ENCODE measurements around the gene ZNF557.
A peak's percentile ranks its signal among the peaks of the same experiment; 100 is the strongest.

ZNF557 gene

DNA sequence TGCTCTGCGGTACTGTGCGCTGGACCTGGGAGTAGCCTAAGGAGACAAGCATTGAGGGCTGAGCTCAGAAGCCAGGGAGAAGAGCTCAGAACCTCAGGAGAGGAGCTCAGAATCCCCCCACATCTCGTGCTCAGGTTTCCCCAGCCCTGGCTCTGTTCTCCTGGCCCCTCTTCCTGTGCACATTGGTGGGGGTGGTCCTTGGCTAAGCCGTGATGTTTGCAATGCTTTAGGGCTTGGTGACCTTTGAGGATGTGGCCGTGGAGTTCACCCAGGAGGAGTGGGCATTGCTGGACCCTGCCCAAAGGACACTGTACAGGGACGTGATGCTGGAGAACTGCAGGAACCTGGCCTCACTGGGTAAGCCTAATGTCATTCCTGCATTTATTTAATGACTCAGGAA lies 6.6 kb downstream of the ZNF557 start:
- no peak for DNase-seq

- no peak for DNase-seq
Observed at GRCh38 chr19:7078008-7078407, 8.5 kb downstream of the ZNF557 start.

GRCh38 chr19:7083076-7083956 lies 13.8 kb downstream of the ZNF557 start:
- no peak for DNase-seq

GRCh38 chr19:7088999-7089398 lies 19.5 kb downstream of the ZNF557 start:
- no peak for DNase-seq

DNA sequence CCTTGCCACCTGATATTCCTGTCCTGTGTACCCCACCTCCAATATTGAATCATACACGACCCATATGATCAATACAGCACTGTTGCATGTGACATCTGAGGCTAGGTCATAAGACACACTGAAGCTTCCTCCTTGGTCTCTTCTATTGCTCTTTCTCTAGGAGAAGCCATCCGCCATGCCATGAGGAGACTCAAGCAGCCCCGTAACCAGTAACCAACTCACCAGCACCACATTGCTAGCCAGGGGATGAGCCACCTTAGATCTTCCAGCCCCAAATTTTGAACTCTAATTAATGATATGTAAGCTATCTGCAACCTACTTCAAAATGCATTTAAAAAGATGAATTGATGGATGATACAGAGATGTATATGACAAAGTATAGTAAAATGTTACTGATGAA lies 28.6 kb downstream of the ZNF557 start:
- no peak for DNase-seq

DNA sequence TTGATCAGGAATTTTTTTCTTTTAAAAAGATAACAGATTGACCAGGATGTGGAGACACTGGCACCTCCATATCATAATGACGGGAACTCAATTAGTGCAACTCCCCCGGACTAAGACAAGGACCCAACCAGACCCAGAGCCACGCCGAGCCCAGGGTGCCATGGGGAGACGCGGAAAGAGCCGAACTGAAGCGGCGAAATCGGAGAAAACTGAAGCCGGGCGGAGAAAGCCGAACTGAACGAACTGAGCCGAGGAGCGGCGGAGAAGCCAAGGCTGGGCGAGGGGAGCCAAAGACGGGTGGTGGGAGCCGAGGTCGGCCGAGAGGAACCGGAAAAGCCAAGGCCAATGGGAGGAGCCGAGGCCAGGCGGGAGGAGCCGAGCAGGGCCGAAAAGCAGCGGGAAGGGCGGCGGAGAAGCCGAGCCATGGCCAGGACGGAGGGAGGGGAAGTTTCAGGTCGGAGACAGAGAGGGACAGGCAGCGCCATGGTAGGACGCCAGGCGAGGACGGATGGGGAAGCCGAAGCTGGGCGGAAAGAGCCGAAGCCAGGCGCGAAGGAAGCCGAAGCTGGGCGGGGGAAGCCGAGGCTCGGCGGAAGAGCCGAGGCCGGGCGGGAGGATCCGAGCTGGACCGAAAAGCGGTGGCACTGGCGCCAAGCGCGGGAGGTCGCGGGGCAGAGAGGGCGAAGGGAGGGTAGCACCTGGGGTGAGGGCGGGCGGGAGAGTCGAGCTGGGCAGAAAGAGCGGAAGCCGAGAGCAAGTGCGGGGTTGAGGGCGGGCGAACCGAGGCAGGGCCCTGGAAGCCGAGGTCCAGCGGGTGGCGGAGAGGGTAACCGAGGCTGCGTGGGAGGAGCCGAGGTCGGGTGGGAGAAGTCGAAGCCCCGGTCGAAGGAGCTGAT lies 29.4 kb downstream of the ZNF557 start:
- peak; percentile 93 for DNase-seq

DNA sequence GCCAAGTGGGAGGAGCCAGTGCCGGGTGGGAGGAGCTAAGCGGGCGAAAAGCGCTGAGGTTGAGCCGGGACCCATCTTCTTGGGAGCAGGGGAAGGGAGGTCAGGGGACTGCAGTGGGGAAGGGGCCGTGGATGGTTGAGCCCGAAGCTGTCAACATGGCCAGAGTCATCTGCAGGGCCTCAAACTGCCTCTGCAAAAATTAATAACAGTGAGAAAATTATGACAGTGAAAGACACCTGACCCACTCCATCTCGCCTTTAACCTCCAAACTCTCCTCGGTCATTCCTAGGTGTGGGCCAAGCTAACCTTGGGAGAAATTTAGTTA lies 30.1 kb downstream of the ZNF557 start:
- DNase-seq = no peak

- no peak for DNase-seq
Observed at GRCh38 chr19:7101498-7102253, 32.2 kb downstream of the ZNF557 start.

DNA sequence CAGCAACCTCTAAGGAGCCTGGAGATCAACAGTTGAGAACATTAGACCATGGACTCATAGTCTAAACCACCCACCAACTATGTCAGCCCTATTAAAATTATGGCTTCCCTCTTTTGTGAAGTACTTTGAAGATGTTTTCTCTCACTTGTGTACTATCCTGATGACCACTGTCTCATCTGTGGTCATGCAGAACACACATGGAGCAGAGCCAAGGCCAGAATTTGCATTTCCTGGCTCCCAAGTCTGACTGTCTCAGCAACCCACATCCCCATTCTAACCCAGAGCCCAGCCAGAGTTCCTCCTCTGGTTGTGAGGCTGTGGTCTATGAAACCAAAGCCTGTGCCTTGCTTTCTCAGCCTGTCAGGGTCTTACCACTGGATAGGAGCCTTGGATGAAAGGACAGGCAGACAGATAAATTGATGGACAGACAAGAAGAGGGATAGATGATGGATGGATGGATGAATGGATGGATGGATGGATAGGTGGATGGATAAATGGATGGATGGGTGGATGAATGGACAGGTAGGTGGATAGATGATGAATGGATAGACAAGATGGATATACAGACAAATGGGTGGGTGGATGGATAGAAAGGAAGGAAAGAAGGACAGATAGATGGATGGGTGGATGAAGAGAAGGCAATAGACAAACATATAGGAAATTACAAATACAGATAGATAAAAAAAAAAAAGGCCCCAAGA lies 35.4 kb downstream of the ZNF557 start:
- peak; percentile 15 for DNase-seq

DNA sequence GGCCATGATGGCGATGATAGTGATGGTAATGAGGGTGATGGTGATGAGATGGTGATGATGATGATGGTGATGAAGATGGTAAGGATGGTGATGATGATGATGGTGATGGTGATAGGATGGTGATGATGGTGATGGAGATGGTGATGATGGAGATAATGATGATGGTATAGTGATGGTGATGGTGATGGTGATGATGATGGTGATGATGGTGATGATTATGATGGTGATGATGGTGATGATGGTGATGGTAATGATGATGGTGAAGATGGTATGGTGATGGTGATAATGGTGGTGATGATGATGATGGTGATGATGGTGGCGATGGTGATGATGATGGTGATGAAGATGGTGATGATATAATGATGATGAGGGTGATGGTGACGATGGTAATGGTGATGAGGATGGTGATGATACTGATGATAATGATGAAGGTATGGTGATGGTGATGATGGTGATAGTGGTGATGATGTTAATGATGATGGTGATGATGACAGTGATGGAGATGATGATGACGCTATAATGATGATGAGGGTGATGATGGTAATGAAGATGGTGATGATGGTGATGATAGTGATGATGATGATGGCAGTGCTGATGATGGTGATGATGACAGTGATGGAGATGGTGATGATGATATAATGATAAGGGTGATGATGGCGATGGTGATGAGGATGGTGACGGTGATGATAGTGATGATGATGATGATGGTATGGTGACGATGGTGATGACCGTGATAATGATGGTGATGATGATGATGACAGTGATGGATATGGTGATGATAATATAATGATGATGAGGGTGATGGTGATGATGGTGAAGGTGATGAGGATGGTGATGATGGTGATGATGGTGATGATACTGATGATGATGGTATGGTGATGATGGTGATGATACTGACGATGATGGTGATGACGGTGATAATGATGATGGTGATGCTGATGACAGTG lies 37.5 kb downstream of the ZNF557 start:
- no peak for DNase-seq

DNA sequence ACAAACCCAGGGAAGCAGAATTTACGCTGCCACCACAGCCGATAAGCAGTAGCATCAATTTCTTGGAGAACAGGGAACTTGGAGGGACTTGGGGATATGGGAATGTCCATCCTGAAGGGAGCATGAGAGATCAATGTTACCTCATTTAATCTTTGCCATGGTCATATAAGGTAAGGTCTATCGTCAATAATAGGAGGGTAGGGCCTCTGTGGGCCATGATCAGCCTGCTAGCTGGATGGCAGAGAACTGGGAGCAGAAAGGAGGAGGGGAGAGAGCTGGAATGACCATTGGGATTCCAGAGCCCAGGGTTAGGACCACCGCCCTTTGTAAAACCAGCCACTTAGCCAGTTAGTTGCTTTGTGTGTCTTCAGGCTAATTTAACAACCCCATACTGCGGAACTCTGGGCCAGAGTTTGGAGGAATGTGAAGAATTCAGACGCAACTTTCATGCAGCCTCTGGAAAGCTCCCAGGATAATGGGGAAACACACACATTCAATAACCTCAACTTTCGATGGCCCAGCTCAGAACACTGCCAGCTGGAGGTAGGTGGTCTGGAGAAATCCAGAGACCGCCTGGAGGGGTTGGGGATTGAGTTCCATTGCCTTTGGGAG lies 40.3 kb downstream of the ZNF557 start:
- no peak for DNase-seq

GRCh38 chr19:7112675-7113074 lies 43.2 kb downstream of the ZNF557 start:
- no peak for DNase-seq

GRCh38 chr19:7113233-7113632 lies 43.7 kb downstream of the ZNF557 start:
- no peak for DNase-seq

DNA sequence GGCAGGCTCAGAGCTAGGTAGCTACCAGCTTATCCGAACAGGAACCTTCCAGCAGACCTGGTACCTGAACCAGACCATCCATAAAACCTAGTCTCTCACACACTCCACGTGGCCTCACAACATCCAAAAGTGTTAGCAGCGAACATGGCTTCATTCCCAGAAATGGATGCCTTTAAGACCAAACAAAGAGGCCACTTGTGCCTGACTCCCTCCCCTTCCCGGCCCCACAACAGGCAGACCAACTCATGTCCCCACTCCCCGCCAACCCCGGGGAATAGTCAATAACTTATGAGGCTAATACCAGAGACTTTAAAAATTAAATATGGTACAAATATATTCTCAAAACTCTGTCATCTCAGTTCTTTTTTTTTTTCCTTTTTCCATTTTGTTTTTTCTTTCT lies 46.2 kb downstream of the ZNF557 start:
- DNase-seq = peak; percentile 76

DNA sequence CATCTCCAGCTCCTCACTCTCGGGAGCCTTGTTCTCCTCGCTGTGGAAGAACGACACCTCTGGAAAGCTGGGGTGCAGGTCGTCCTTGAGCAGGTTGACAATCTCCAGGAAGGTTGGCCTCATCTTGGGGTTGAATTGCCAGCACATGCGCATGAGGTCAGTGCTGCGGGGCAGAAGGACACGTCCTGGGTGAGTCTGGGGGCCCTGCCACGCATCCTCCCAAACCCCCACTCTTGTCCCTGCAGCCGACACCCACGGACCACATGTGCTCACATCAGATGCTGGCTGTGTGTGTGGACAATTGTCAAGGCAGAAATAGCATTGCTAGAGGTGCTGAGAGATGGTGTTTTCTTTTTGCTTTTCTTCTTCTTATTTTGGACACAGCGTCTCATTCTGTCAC lies 47.7 kb downstream of the ZNF557 start:
- no peak for DNase-seq

DNA sequence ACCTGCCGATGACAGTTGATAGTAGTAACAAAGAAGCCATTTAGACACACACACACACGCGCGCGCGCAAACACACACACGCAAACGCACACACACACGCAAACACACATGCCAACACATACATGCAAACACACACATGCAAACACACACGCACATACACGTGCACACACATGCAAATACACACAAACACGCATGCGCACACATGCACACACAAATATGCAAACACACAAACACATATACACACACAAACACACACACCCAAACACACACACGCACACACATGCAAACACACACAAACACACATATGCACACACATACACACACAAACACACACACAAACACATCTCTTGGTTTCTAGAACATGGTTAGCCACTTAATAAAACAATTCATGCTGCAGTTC lies 50.1 kb downstream of the ZNF557 start:
- DNase-seq = no peak

DNA sequence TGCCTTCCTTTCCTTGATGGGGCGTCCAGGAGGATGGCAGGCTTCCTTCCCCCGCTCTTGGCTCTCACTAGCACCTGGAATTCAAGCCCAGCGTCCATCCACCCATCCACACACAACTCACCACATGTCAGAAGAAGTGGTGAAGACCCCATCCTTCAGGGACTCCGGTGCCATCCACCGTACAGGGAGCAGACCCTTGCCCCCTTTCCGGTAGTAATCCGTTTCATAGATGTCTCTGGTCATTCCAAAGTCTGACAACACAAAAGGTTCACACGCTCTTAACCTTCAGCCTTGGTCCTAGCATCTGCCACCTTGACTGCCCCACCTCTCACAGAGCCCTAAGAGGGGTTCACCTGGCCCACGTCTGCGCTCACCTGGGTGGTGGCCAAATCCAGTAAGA lies 51.0 kb downstream of the ZNF557 start:
- no peak for DNase-seq

- no peak for DNase-seq
Observed at GRCh38 chr19:7122701-7123100, 53.2 kb downstream of the ZNF557 start.

DNA sequence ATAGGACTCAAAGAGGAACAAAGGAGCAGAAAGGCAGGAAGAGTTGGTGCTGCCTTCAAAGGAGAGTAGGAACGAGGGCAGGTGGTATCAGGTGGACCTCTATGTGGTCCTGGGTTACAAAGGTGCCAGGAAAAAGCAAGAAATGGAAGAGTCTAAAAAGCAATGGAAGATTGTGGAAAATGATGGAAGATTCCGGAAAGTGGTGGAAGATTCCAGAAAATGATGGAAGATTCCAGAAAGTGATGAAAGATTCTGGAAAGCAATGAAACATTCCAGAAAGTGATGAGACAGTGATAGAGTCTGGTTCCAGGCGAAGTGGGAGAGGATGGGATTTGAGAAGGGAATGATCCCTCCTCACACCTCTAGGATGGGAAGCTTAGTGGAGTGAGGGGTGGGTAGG lies 55.3 kb downstream of the ZNF557 start:
- no peak for DNase-seq

DNA sequence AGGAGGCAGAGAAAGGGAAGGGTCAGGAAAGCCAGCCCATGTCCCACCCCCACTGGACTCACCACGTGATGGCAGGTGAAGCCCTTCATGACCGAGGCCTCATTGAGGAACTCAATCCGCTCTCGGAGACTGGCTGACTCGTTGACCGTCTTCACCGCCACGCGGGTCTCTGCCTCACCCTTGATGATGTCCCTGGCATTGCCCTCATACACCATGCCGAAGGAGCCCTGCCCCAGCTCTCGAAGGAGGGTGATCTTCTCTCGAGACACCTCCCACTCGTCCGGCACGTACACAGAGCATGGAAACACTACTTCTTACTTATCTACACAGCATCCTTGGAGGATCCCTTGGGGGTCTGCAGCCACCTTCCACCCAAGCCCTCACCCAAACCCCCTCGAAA lies 55.7 kb downstream of the ZNF557 start:
- no peak for DNase-seq

GRCh38 chr19:7126132-7126531 lies 56.6 kb downstream of the ZNF557 start:
- DNase-seq = no peak

All from midbrain (tissue), 1 donor.